AG10803 (cell line): Measurements from ENCODE around the gene EXOC3.
A peak's percentile ranks its signal among the peaks of the same experiment; 100 is the strongest.
"Not testable (repeated sequence)": the region's sequence is repeated elsewhere in the genome, so short reads cannot be mapped to it uniquely, and the experiment has no call there.

Experiments used
- DNase-seq: peaks from one replicate; pipeline ENCODE4 v3.0.0; 2010; ENCODE audit warnings: low read depth
- H3K4me3 ChIP-seq: 2 replicates; pipeline ENCODE4 v1.5.1; 2011; ENCODE audit warnings: mild to moderate bottlenecking, low read length, control low read depth
- TF ChIP-seq, protein P1 (sequence below): conservative IDR thresholded peaks from 2 replicates; pipeline ENCODE4 v1.5.1; 2011; ENCODE audit warnings: mild to moderate bottlenecking, low read length, control low read depth, inconsistent platforms

The EXOC3 gene

DNA sequence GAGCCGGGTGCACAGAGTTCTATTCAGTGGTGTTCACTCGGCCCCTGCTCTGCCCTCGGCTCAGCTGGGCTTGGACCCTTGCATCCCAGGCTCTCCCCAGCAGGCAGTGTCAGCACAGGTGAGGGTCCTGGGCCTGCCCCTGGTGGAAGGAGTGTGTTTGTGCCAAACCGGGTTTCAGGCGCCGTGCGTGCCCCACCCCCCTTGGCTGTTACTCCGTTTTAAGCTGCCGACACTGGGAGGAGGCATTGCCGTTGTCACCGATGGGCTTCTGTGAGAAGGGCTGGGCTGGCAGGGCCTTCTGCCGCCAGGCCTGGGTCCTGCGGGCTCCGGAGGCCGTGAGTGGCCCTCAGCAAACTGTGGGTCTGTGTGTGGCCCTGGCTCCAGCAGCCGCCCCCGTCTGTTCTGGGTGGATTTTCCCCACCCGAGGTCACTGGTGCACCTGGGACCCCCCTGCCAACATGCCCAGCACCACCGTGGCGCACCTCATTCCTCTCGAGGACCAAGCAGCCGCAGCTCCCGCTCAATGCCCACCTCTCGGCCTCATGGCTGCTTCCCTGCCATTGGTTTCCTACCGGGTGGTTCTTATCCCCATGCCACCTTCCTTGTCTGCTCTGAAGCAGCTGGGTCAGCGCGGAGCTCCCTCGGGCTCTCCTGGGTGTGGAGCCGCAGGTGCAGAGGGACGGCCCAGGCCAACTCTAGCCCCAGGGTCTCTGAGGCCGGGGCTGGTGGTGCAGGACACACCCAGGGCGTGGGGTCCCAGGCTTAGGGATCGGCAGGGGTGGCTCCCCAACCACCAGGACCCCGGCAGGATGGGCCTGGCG is 44.3 kb upstream of the EXOC3 start:
- no peak for DNase-seq
- no peak overlapping the region for H3K4me3 ChIP-seq
- TF ChIP-seq, protein P1, sequence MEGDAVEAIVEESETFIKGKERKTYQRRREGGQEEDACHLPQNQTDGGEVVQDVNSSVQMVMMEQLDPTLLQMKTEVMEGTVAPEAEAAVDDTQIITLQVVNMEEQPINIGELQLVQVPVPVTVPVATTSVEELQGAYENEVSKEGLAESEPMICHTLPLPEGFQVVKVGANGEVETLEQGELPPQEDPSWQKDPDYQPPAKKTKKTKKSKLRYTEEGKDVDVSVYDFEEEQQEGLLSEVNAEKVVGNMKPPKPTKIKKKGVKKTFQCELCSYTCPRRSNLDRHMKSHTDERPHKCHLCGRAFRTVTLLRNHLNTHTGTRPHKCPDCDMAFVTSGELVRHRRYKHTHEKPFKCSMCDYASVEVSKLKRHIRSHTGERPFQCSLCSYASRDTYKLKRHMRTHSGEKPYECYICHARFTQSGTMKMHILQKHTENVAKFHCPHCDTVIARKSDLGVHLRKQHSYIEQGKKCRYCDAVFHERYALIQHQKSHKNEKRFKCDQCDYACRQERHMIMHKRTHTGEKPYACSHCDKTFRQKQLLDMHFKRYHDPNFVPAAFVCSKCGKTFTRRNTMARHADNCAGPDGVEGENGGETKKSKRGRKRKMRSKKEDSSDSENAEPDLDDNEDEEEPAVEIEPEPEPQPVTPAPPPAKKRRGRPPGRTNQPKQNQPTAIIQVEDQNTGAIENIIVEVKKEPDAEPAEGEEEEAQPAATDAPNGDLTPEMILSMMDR, result no peak

DNA sequence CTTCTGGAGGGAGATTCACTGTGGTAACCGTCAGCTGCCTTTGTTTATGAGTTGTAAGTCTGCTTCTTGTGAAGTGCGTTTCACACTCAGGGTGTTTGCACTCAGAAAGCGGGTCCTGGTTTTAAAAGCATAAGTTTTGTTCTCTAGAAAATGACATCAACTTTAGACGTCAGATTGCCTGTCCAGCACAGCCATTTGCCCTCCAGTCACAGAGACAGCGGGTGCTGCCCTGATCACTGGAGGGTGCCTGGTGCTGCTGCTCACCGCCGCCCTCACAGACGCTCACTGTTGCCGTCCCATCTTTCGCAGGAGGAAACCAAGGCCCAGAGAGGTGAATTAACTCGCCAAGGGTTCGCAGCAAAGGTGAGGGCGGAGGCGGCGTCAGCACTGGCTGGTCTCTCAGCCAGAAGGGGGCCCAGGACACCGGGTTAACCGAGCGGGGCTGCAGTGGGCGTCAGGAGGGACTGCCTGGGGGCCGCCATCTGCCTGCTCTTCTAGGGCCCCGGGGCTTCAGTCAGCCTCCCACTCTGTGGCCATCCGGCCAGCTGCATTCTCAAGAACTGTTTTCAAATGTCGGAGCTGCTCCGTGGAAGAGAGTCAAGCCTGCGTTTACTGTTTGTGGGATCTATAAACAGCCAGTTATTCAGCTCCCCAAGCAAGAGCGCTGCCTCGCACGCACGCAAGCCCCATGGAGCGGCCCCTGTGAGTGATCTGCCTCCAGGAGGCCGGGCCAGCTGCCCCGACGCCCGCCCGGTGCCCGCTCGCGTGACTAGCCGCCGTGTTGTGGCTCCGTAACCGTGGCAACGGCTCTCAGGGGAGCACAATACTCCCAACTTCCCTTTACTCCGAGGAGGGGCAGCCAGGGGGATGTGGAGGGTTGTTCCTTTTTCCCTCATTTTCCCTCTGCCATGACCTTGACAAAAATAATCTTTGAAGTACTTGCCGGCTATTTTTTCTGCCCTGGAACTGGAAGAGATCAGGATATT is 43.4 kb upstream of the EXOC3 start:
- TF ChIP-seq, protein P1, result no peak; the same call in none of the 2 replicates
- peak overlapping the region; percentile 47 for H3K4me3 ChIP-seq
- DNase-seq, result peak; percentile 99

GRCh38 chr5:400282-401145 is 42.5 kb upstream of the EXOC3 start:
- peak overlapping the region; percentile 47 for H3K4me3 ChIP-seq
- TF ChIP-seq, protein P1, result no peak
- peak; percentile 99 for DNase-seq

- H3K4me3 ChIP-seq, result no peak overlapping the region
- TF ChIP-seq, protein P1, result no peak
- DNase-seq, result no peak
Measured at GRCh38 chr5:401146-402034, 41.6 kb upstream of the EXOC3 start.

DNA sequence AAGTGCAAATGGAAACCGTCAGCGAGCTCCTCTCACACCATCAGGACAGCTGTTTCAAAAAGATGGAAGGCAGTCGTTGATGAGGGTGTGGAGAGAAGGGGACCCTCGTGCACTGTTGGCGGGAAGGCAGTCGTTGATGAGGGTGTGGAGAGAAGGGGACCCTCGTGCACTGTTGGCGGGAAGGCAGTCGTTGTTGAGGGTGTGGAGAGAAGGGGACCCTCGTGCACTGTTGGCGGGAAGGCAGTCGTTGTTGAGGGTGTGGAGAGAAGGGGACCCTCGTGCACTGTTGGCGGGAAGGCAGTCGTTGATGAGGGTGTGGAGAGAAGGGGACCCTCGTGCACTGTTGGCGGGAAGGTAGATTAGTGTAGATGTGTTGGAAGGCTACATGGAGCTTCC is 40.8 kb upstream of the EXOC3 start:
- H3K4me3 ChIP-seq, DNase-seq: not testable (repeated sequence)

DNA sequence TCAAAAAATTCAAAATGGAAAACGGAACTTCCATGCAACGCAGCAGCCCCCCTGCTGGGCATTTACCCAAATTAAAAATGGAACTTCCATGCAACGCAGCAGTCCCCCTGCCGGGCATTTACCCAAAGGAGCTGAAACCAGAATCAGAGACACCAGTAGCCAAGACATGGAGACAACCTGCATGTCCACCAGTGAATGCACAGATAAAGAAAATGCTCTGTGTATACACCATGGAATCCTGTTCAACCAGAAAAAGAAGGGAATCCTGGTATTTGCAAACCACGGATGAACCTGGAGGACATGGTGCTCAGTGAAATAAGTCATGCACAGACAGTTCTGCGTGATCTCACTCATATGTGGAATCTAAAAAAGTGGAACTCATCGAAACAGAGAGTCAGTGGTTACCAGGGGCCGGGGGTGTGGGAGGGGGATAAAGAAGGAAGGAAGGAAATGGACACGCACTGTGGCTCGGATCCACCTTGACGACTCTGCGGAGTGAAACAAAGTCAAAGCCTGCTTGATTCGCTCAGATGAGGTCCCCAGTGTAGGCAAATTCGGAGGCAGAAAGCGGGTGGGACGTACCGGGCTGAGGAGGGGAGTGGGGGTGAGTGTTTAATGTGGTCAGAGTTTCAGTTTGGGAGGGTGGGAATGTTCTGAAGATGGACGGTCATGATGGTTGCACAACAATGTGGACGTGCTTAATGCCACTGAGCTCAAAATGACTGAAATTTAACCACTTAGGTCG is 40.2 kb upstream of the EXOC3 start:
- no peak for DNase-seq

More for the DNA sequence above, 40.2 kb upstream of the EXOC3 start:
- TF ChIP-seq, protein P1, result no peak
- no peak overlapping the region for H3K4me3 ChIP-seq
